Head of caudate nucleus (tissue), 42 donors: ENCODE results near the gene AQP10.
"Not testable (repeated sequence)": the region's sequence is repeated elsewhere in the genome, so short reads cannot be mapped to it uniquely, and the experiment has no call there.

Source experiments
- DNase-seq, 42 donors: peaks; one replicate each; pipeline versions ENCODE4 v3.0.0 to v3.0.0-alpha.2; 2020 to 2021; ENCODE audit warnings: mixed read lengths in 7 of 42
- intact Hi-C: fragments of 100-400 bp; cut with DNase I; formaldehyde crosslinking; loops from one replicate; pipeline ENCODE4 v1.15.0; 2022

The AQP10 gene

DNA sequence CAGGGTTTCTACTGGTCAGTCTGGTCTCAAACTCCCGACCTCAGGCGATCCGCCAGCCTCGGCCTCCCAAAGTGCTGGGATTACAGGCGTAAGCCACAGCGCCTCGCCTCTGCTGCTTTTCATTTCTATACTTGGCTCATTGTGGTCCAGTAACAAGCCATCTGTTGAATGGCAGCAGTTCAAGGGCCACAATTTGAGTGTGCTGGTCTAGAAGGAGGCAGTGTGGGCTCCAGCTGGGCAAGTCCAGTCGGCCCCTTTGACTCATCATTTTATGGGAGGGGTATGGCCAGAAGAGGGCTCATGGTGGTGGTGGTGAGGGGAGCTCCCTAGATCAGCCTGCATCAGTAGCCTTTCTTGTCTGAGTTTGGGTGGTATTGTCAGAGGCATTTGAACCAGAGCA, 37.6 kb downstream of the AQP10 start:
- intact Hi-C loops = no loop called here

DNA sequence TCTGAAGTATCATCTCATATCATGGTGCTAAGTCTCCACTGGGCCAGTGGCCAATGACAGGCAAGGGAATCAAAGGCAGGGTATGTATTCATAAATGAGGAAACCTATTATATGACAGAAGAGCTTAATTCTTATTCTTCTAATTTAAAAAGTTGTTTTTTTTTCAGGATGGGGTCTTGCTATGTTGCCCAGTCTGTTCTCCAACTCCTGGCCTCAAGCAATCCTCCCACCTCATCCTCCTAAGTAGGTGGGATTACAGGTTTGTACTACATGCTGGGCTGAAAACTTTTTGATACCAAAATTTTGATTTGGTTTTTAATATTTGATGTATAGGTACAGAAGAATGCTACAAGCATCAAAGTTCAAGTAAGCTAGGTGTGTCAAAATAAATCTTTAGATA, 39.4 kb downstream of the AQP10 start:
- intact Hi-C loops = no loop called here
- no peak for DNase-seq

More for the DNA sequence above, 37.6 kb downstream of the AQP10 start:
- no peak for DNase-seq

DNA sequence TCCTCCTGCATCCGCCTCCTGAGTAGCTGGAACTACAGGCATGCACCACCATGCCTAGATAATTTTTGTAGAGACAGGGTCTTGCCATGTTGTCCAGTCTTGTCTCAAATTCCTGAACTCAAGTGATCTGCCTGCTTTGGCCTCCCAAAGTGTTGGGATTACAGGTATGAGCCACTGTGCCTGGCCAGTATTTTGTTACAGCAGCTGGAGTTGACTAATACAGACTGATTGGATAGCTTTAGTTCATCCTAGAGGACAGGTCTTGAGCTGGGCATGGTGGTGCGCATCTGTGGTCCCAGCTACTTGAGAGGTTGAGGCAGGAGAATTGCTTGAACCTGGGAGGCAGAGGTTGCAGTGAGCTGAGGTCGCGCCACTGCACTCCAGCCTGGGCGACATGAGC, 40.0 kb downstream of the AQP10 start:
- intact Hi-C loops, DNase-seq: not testable (repeated sequence)

DNA sequence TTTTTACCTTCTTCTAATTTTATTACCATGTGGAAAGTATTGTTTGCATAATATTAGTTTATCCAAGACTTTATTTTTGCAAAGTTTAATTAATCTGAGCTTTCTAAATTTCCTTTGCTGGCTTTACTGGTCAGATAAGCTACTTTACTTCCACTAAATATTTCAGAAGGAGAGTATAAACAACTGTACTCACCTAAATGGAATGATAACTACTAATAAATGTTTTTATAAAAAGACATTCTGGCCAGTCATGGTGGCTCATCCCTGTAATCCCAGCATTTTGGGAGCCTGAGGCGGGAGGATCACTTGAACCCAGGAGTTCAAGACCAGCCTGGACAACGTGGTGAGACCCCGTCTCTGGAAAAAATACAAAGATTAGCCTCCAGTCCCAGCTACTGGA, 40.5 kb downstream of the AQP10 start:
- no peak for DNase-seq
- intact Hi-C loops = no loop called here

DNA sequence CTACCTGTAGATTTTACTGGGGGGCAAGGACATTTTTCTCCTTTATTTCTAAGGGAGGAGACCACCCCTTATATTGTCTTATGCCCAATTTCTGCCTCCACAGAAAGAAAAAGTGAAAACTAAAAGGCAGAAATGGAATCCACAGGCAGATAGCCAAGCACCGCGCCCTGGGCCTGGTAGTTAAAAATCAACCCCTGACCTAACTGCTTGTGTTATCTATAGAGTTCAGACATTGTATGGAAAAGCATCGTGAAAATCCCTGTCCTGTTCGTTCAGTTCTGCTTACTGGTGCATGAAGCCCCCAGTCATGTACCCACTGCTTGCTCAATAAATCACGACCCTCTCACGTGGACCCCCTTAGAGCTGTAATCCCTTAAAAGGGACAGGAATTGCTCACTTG, 50.5 kb downstream of the AQP10 start:
- no peak for DNase-seq
- intact Hi-C loops = no loop called here

DNA sequence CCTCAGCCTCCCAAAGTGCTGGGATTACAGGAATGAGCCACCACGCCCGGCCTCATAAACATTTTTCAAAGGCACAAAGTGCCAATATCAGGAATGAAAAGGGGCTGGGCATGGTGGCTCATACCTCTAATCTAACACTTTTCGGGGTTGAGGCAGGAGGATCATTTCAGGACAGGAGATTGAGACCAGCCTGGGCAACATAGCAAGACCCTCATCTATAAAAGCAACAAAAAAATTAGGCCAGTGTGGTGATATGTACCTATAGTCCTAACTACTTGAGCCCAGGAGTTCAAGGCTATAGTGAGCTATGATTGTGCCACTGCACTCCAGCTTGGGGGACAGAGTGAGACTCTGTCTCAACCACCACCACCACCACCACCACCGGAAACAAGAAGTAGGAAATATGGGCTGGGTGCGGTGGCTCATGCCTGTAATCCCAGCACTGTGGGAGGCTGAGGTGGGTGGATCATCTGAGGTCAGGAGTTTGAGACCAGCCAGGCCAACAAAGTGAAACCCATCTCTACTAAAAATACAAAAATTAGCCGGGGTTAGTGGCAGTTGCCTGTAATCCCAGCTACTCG, 53.0 kb downstream of the AQP10 start:
- intact Hi-C loops, DNase-seq: not testable (repeated sequence)
